Embryonic facial prominence (tissue), 1 donor: Measurements from ENCODE around the gene NFATC1.
A peak's percentile ranks its signal among the peaks of the same experiment; 100 is the strongest.
"Not testable (repeated sequence)": the region's sequence is repeated elsewhere in the genome, so short reads cannot be mapped to it uniquely, and the experiment has no call there.

ENCODE experiments used
- DNase-seq: peaks from one replicate; pipeline ENCODE4 v3.0.0-alpha.2; 2016; ENCODE audit errors: extremely low spot score

Gene NFATC1

GRCh38 chr18:79476031-79476917, 80.5 kb downstream of the NFATC1 start:
- DNase-seq: no peak

GRCh38 chr18:79476918-79477571, 81.3 kb downstream of the NFATC1 start:
- DNase-seq: no peak

DNA sequence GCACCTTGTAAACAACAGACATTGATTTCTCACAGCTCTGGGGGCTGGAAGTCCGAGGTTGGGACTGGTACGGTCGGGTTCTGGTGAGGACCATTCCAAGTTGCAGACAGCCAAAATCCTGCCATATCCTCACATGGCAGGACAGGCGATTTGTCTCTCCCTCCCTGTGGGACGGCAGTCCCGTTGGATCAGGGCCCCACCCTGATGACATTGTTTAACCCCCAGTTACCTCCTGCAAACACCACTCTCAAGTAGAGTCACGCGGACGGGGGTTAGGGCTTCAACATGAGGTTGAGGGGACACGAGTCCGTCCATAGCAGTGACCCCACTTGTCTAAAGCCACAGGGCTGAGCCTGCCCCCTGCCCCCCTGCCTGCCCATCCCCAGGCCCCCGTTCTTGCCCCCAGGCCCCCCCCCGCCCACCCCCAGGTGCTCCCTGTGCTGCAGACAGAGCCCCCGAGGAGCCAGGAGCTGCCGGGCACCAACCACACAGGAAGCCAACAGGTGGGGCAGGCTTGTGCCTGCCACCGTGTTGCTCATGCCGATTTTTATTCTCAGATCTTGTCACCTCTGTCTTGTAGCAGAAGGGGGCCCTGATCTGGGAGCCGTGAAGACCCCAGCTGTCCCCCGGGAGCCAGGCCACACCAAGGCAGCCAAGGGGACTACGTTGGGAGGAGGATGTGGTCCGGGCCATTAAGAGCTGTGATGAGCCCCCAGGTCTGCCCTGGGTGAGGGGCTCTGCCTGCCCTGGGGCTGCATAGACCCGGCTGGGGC, 82.2 kb downstream of the NFATC1 start:
- no peak for DNase-seq

DNA sequence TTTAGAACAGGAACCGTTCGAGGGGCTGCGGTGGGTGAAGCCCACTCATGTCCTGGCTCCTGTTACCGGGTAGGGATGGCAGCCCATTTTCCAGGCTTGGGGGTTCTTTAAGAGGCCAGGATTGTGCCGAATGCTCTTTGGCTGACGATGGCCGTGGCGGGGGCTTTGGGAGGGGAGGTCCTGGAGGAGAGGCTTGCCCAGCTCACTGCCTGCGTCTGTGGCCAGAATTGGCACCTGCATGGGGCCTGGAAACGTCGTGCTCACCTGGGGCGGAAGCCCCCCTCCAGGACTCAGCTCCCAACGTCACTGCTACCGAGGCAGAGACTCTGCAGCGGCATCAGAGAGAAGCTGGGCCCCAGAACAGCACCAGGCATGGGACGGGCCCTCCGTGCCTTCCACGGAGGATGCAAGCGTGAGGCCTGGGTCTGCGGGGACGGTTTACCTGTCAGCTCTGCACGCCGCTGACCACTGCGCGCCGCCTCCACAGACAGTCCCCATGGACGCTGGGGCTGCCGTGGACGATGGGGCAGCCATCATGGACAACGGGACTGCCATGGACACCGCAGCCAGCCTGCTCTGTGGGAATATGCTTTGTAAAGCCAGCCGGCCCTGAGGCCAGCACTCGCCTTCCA, 82.9 kb downstream of the NFATC1 start:
- no peak for DNase-seq

- no peak for DNase-seq
Observed at GRCh38 chr18:79479116-79479760, 83.5 kb downstream of the NFATC1 start.

DNA sequence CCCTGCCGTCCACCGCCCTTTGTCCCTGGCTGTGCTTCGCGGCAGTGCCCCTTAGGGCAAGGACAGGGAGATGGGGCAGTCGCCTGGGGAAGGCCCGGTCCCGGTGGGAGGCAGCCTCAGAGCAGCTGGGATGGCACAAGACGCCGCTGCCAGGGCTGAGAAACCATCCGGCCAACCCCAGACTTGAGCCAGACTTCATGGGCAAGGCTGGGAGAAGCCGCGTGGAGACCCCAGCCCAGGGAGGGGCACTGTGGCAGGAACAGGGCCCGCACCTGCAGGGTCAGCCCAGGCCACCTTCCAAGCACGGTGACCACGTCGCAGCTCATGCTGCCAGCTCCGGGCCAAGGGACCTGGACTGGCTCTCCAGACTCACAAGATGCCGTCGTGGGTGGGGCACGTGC, 84.0 kb downstream of the NFATC1 start:
- no peak for DNase-seq

GRCh38 chr18:79480171-79481045, 84.7 kb downstream of the NFATC1 start:
- DNase-seq: no peak

GRCh38 chr18:79481046-79481790, 85.5 kb downstream of the NFATC1 start:
- DNase-seq: no peak

DNA sequence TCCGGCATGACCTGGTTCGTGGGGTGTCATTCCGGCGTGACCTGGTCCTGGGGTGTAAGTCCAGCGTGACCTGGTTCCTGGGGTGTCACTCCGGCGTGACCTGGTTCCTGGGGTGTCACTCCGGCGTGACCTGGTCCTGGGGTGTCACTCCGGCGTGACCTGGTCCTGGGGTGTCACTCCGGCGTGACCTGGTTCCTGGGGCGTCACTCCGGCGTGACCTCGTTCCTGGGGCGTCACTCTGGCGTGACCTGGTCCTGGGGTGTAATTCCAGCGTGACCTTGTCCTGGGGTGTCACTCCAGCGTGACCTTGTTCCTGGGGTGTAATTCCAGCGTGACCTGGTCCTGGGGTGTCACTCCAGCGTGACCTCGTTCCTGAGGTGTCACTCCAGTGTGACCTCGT, 87.7 kb downstream of the NFATC1 start:
- DNase-seq: not testable (repeated sequence)

GRCh38 chr18:79483971-79484491, 88.3 kb downstream of the NFATC1 start:
- DNase-seq: no peak

DNA sequence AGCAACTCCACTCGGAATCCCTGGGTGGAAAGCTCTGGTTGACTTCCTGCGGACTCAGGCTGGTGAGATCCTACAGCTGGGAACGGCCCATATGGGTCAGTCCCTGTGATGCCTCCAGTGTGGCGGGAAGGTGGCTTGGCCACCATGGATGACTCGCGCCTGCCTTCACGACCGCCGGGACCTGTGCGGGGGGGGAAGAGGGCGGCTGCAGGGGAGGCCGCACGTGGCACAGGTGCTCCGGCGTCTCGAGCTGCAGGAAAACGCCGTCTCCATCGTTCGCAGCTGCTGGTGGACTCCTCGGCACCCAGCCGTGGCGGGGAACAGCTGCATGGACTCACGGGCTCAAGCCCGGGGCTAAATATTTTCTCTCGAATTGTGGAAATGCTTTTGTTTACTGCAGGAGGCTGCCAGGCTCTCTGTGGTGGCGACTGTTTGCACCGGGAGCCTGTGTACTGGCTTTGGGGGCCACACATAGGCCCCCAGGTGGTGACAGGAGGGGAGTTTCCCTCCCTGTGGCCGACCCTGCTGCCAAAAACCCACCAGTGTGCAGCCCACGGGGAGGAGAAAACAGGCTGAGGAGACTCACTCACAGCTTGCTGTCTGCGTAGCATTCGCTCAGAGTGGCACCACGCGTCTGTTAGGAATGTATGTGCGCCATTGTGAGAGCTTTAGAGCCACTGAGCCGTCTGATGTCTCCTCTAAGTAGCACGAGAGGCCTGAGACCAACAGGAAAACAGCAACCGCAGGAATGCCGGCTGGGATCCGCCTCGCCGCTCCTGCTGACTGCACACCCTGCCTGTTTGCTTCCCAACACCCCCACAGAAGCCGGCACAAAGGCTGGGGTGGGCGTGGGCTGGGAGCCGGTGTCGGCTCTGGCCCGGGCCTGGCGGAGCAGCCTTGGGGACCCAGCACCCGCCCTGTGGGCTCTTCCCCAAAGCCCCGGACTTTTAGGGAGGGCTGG, 89.2 kb downstream of the NFATC1 start:
- peak; percentile 68 for DNase-seq

- DNase-seq: no peak
Observed at GRCh38 chr18:79485788-79486355, 90.1 kb downstream of the NFATC1 start.

GRCh38 chr18:79486356-79487182, 90.8 kb downstream of the NFATC1 start:
- no peak for DNase-seq

GRCh38 chr18:79487183-79487800, 91.6 kb downstream of the NFATC1 start:
- DNase-seq: no peak

DNA sequence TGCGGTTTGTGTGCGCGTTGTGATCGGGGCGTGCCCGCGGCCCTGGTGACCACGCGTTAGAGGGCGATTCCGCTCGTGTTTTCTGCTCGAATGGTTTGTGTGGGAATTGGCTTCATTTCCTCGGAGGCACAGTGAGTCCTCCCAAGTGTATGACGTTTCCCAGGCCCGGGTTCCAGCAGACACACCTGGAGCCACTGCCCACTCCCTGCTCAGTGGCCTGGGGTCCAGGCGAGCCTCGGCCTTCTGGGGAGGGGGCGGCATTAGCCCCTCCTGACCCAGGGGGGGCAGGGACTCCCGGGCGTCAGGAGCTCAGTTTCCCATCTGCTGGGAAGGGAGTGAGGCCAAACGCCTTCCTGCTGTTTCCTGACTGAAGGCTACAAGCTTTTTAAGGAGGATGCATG, 92.1 kb downstream of the NFATC1 start:
- DNase-seq: no peak

DNA sequence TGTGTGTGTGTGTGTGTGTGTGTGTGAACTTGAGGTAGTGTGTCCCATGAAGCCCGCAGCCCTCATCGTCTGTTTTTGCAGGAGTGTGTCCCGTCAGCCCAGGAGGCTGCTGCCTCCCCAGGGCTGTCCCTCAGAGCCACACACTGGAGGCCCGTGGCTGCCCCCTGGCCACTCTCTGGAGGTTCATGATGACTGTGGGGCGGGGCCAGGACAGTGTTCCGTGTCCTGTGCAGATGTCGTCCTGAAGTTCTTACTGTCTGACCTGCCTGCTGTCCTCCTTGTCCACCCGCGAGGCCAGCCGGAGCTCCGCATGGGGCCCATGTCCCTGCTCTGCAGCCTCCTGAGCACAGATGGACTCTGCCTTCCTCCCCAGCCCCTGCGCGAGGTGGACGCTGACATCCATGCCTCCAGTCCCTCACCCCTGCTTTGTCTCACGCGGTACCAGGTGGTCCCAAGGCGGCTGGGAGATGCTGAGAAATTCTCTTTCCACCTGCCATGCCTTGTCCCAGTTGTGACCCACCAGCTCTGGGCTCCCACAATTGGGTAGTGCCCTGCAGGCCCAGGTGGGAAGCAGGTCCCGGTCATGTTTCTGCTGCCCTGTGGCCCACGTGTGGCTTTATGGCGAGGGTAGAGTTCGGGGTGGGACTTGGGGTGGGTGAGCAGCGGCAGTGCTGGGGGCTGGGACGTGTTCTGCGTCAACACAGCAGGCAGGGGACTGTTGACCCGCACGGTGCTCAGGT, 92.8 kb downstream of the NFATC1 start:
- DNase-seq: no peak
